Fibroblast of skin of right quadriceps (primary cell): Measurements from ENCODE around the gene STPG2.
"Not testable (repeated sequence)": the region's sequence is repeated elsewhere in the genome, so short reads cannot be mapped to it uniquely, and the experiment has no call there.

ENCODE experiments used
- DNase-seq: peaks from one replicate; pipeline ENCODE4 v3.0.0-alpha.2; 2013

Gene STPG2

GRCh38 chr4:97942137-97942536 is 201.1 kb downstream of the STPG2 start:
- no peak for DNase-seq

- DNase-seq: no peak
Measured at GRCh38 chr4:97938141-97938540, 205.1 kb downstream of the STPG2 start.

GRCh38 chr4:97924341-97924958 is 218.8 kb downstream of the STPG2 start:
- DNase-seq: no peak

GRCh38 chr4:97923096-97923495 is 220.2 kb downstream of the STPG2 start:
- DNase-seq: no peak

GRCh38 chr4:97917115-97917514 is 226.2 kb downstream of the STPG2 start:
- no peak for DNase-seq

GRCh38 chr4:97912156-97912555 is 231.1 kb downstream of the STPG2 start:
- no peak for DNase-seq

GRCh38 chr4:97911236-97911906 is 231.9 kb downstream of the STPG2 start:
- DNase-seq: no peak

GRCh38 chr4:97910005-97910404 is 233.3 kb downstream of the STPG2 start:
- no peak for DNase-seq

- DNase-seq: not testable (repeated sequence)
Measured at GRCh38 chr4:97903436-97904189, 239.7 kb downstream of the STPG2 start.

GRCh38 chr4:97900229-97900628 is 243.0 kb downstream of the STPG2 start:
- DNase-seq: no peak

- no peak for DNase-seq
Measured at GRCh38 chr4:97892592-97893266, 250.5 kb downstream of the STPG2 start.

GRCh38 chr4:97879942-97880341 is 263.3 kb downstream of the STPG2 start:
- DNase-seq: no peak

GRCh38 chr4:97868097-97868496 is 275.2 kb downstream of the STPG2 start:
- DNase-seq: no peak

- DNase-seq: no peak
Measured at GRCh38 chr4:97867557-97868091, 275.7 kb downstream of the STPG2 start.

GRCh38 chr4:97866821-97867556 is 276.3 kb downstream of the STPG2 start:
- no peak for DNase-seq

GRCh38 chr4:97851115-97851514 is 292.2 kb downstream of the STPG2 start:
- DNase-seq: no peak

GRCh38 chr4:97845758-97846157 is 297.5 kb downstream of the STPG2 start:
- DNase-seq: no peak

GRCh38 chr4:97841512-97841911 is 301.8 kb downstream of the STPG2 start:
- no peak for DNase-seq

GRCh38 chr4:97836662-97837061 is 306.6 kb downstream of the STPG2 start:
- no peak for DNase-seq

GRCh38 chr4:97828646-97829045 is 314.6 kb downstream of the STPG2 start:
- no peak for DNase-seq

- DNase-seq: no peak
Measured at GRCh38 chr4:97819294-97819693, 324.0 kb downstream of the STPG2 start.

GRCh38 chr4:97812768-97813167 is 330.5 kb downstream of the STPG2 start:
- no peak for DNase-seq
